Naive thymus-derived CD8-positive, alpha-beta T cell (primary cell): ENCODE data around the gene AP4S1. TPM values are rescaled to one million over a fixed set of nuclear protein-coding genes. Genes with fewer than 3 reads are reported as not detected.

ENCODE experiments used
- ATAC-seq, 2 donors: fragments of 150-1000 bp; cut with Tn5 transposase in 1 of 2; sonication (Bioruptor Pico), chemical (Tn5 transposase) in 1 of 2; 1 replicate in 1 of 2; 2 replicates in 1 of 2; pipeline ENCODE4 v1.10.0; 2021; ENCODE audit warnings: mild to moderate bottlenecking in 2 of 2, moderate library complexity in 2 of 2
- POLR2A ChIA-PET: fragments of 350-600 bp; sonication (Branson Sonifier 250); formaldehyde crosslinking; loops from one replicate; lab custom pipeline; 2021; ENCODE audit warnings: antibody characterized with exemption; lab: Charles Lee
- DNase-seq, 10 donors: peaks; one replicate each; pipeline versions ENCODE4 v3.0.0 to v3.0.0-alpha.2; 2020 to 2022
- H3K27ac Mint-ChIP-seq, 10 donors: one replicate each; pipeline ENCODE4 v1.8.0; 2020 to 2022; ENCODE audit warnings: mild to moderate bottlenecking in 10 of 10, mixed read lengths in 10 of 10, moderate library complexity in 4 of 10, inconsistent platforms in 1 of 10
- H3K27me3 Mint-ChIP-seq, 5 donors: one replicate each; pipeline ENCODE4 v1.8.0; 2021 to 2022; ENCODE audit warnings: mixed read lengths in 5 of 5
- H3K36me3 Mint-ChIP-seq, 3 donors: one replicate each; pipeline ENCODE4 v1.8.0; 2020 to 2022; ENCODE audit warnings: mixed read lengths in 3 of 3, mild to moderate bottlenecking in 2 of 3, inconsistent platforms in 1 of 3
- H3K4me1 Mint-ChIP-seq, 4 donors: one replicate each; pipeline ENCODE4 v1.8.0; 2021 to 2022; ENCODE audit warnings: mixed read lengths in 4 of 4
- H3K4me3 Mint-ChIP-seq, 10 donors: one replicate each; pipeline ENCODE4 v1.8.0; 2020 to 2022; ENCODE audit warnings: mild to moderate bottlenecking in 10 of 10, mixed read lengths in 10 of 10, moderate library complexity in 6 of 10, inconsistent platforms in 1 of 10
- H3K9me3 Mint-ChIP-seq, 9 donors: one replicate each; pipeline ENCODE4 v1.8.0; 2020 to 2022; ENCODE audit warnings: mixed read lengths in 9 of 9, mild to moderate bottlenecking in 3 of 9, inconsistent platforms in 1 of 9, moderate library complexity in 1 of 9
- polyA plus RNA-seq, 3 donors: library from polyadenylated mRNA; unstranded; fragments of 300-500 nt; fragmentation: Illumina TruSeq; gene quantifications; one replicate each; pipeline ENCODE4 v1.2.3, GENCODE V29; 2021
- total RNA-seq, 8 experiments: library from RNA in 2 of 8; stranded (reverse) in 2 of 8; gene quantifications; one replicate each; pipeline ENCODE4 v1.2.3 and lab custom pipeline; 2021 to 2026

The AP4S1 gene
- total and polyA plus RNA-seq, 5 experiments from 2014 or later = 6.1 to 22.2 (median 11.1) TPM

- POLR2A ChIA-PET = no interaction called here
- peaks cover 3 to 27% (median 11%) of the 10 kb centered on the region in 4 donors for H3K4me1 Mint-ChIP-seq
- no peak overlapping the region for H3K4me3 Mint-ChIP-seq
- no peaks in the 10 kb centered on the region for H3K27me3 Mint-ChIP-seq
- DNase-seq = no peak
- H3K27ac Mint-ChIP-seq = no peak overlapping the region
- no peak for ATAC-seq
- no peaks in the 10 kb centered on the region for H3K9me3 Mint-ChIP-seq
- H3K36me3 Mint-ChIP-seq = peaks cover 0 to 42% (median 17%) of the 10 kb centered on the region in 3 donors
Observed at GRCh38 chr14:31009836-31010574, 15.4 kb upstream of the AP4S1 start.

- Mint-ChIP-seq H3K36me3 (peaks cover 0 to 33% (median 15%) of the 10 kb centered on the region in 3 donors), H3K4me1 (peaks cover 7 to 35% (median 15%) of the 10 kb centered on the region in 4 donors), H3K27ac (no peak overlapping the region), H3K9me3 (no peaks in the 10 kb centered on the region), H3K4me3 (no peak overlapping the region), H3K27me3 (no peaks in the 10 kb centered on the region)
- DNase-seq (no peak), ATAC-seq (no peak)
- POLR2A ChIA-PET = no interaction called here
Observed at GRCh38 chr14:31010935-31011334, 14.5 kb upstream of the AP4S1 start.

- peak overlapping the region in 1 of 10 donors; percentile 37 for H3K27ac Mint-ChIP-seq
- no peaks in the 10 kb centered on the region for H3K27me3 Mint-ChIP-seq
- peaks cover 0 to 34% (median 12%) of the 10 kb centered on the region in 3 donors for H3K36me3 Mint-ChIP-seq
- POLR2A ChIA-PET = no interaction called here
- no peaks in the 10 kb centered on the region for H3K9me3 Mint-ChIP-seq
- no peak overlapping the region for H3K4me3 Mint-ChIP-seq
- no peak for ATAC-seq
- peaks cover 15 to 39% (median 18%) of the 10 kb centered on the region in 4 donors for H3K4me1 Mint-ChIP-seq
- no peak for DNase-seq
Observed at GRCh38 chr14:31013841-31014240, 11.6 kb upstream of the AP4S1 start.

GRCh38 chr14:31018057-31018645 is 7.3 kb upstream of the AP4S1 start:
- H3K27ac Mint-ChIP-seq = peak overlapping the region in 1 of 10 donors; percentile 43
- no peak for ATAC-seq

GRCh38 chr14:31020834-31021575 is 4.4 kb upstream of the AP4S1 start:
- H3K9me3 Mint-ChIP-seq = no peaks in the 10 kb centered on the region
- DNase-seq (no peak), ATAC-seq (no peak)
- H3K27ac Mint-ChIP-seq = peak overlapping the region in 4 of 10 donors; percentile 34 to 60 (median 40)
- peaks cover 30 to 50% (median 46%) of the 10 kb centered on the region in 4 donors for H3K4me1 Mint-ChIP-seq
- peaks cover 0 to 25% (median 0%) of the 10 kb centered on the region in 3 donors for H3K36me3 Mint-ChIP-seq
- POLR2A ChIA-PET = no interaction called here
- no peaks in the 10 kb centered on the region for H3K27me3 Mint-ChIP-seq
- peak overlapping the region in 2 of 10 donors; percentile 3 to 53 for H3K4me3 Mint-ChIP-seq

More at GRCh38 chr14:31018057-31018645, 7.3 kb upstream of the AP4S1 start:
- H3K36me3 Mint-ChIP-seq = peaks cover 0 to 28% (median 2%) of the 10 kb centered on the region in 3 donors
- no peaks in the 10 kb centered on the region for H3K9me3 Mint-ChIP-seq
- H3K4me1 Mint-ChIP-seq = peaks cover 22 to 47% (median 34%) of the 10 kb centered on the region in 4 donors
- POLR2A ChIA-PET = interaction anchor here (1.2 kb wide), 1 partner anchor 8 kb away, joined by 4 read pairs; the partner anchor contains the start of gene STRN3
- H3K27me3 Mint-ChIP-seq = no peaks in the 10 kb centered on the region
- no peak overlapping the region for H3K4me3 Mint-ChIP-seq
- no peak for DNase-seq

GRCh38 chr14:31021576-31021949 is 3.9 kb upstream of the AP4S1 start:
- DNase-seq = no peak
- ATAC-seq = no peak
- H3K9me3 Mint-ChIP-seq = no peaks in the 10 kb centered on the region
- peak overlapping the region in 3 of 10 donors; percentile 1 to 60 (median 52) for H3K27ac Mint-ChIP-seq
- H3K36me3 Mint-ChIP-seq = peaks cover 0 to 23% (median 0%) of the 10 kb centered on the region in 3 donors
- POLR2A ChIA-PET = interaction anchor here (1.6 kb wide), 1 partner anchor 186 kb away, joined by 5 read pairs; the partner anchor contains the start of gene HECTD1
- peaks cover 26 to 48% (median 43%) of the 10 kb centered on the region in 4 donors for H3K4me1 Mint-ChIP-seq
- H3K27me3 Mint-ChIP-seq = no peaks in the 10 kb centered on the region
- peak overlapping the region in 2 of 10 donors; percentile 48 to 53 for H3K4me3 Mint-ChIP-seq

- Mint-ChIP-seq H3K4me1 (peaks cover 32 to 57% (median 50%) of the 10 kb centered on the region in 4 donors), H3K36me3 (peaks cover 0 to 20% (median 0%) of the 10 kb centered on the region in 3 donors), H3K9me3 (no peaks in the 10 kb centered on the region), H3K4me3 (no peak overlapping the region), H3K27me3 (no peaks in the 10 kb centered on the region), H3K27ac (peak overlapping the region in 4 of 10 donors; percentile 9 to 71 (median 46))
- POLR2A ChIA-PET = interaction anchor here (1.6 kb wide), 1 partner anchor 185 kb away, joined by 5 read pairs; the partner anchor contains the start of gene HECTD1
- ATAC-seq (no peak), DNase-seq (no peak)
Observed at GRCh38 chr14:31022386-31022785, 3.1 kb upstream of the AP4S1 start.

- ATAC-seq = no peak
- no peaks in the 10 kb centered on the region for H3K27me3 Mint-ChIP-seq
- H3K4me1 Mint-ChIP-seq = peaks cover 32 to 54% (median 51%) of the 10 kb centered on the region in 4 donors
- no peak for DNase-seq
- peaks cover 0 to 14% (median 0%) of the 10 kb centered on the region in 3 donors for H3K36me3 Mint-ChIP-seq
- POLR2A ChIA-PET = interaction anchor here (5.4 kb wide), 1 partner anchor 184 kb away, joined by 59 read pairs; the partner anchor contains the start of gene HECTD1
- no peaks in the 10 kb centered on the region for H3K9me3 Mint-ChIP-seq
- peak overlapping the region in 9 of 10 donors; percentile 26 to 94 (median 64) for H3K4me3 Mint-ChIP-seq
- peak overlapping the region in 8 of 10 donors; percentile 29 to 90 (median 68) for H3K27ac Mint-ChIP-seq
Observed at GRCh38 chr14:31024010-31024480, 1.4 kb upstream of the AP4S1 start.

GRCh38 chr14:31024577-31025366 is 677 bp upstream of the AP4S1 start:
- ATAC-seq = no peak

GRCh38 chr14:31026077-31026449 is 614 bp downstream of the AP4S1 start, which contains the start of gene STRN3:
STRN3 (minus strand) TSS chr14:31026379; CDS start chr14:31026185, 194 bp downstream.
- no peaks in the 10 kb centered on the region for H3K27me3 Mint-ChIP-seq
- peak within 1 kb of the TSS; percentile 89 to 99 (median 96) for H3K4me3 Mint-ChIP-seq
- H3K9me3 Mint-ChIP-seq = no peaks in the 10 kb centered on the region
- H3K36me3 Mint-ChIP-seq = peaks cover 0 to 10% (median 0%) of the 10 kb centered on the region in 3 donors
- POLR2A ChIA-PET = interaction anchor here (0.7 to 5.4 kb wide), 11 partner anchors 8 to 1051 kb away, joined by 3 to 59 read pairs (median 3); partner anchors contain the start of genes ARHGAP5, DTD2, HEATR5A and HECTD1
- H3K27ac Mint-ChIP-seq = peak within 1 kb of the TSS; percentile 91 to 98 (median 95)
- peaks cover 39 to 62% (median 57%) of the 10 kb centered on the region in 4 donors for H3K4me1 Mint-ChIP-seq
- no peak for DNase-seq
- ATAC-seq = peak in 1 of 2 donors; percentile 31

More at GRCh38 chr14:31024577-31025366, 677 bp upstream of the AP4S1 start:
- H3K9me3 Mint-ChIP-seq = no peaks in the 10 kb centered on the region
- H3K36me3 Mint-ChIP-seq = peaks cover 0 to 14% (median 0%) of the 10 kb centered on the region in 3 donors
- POLR2A ChIA-PET = interaction anchor here (0.6 to 5.4 kb wide), 4 partner anchors 40 to 1915 kb away, joined by 3 to 59 read pairs (median 8); partner anchors contain the start of genes HEATR5A and HECTD1
- H3K27ac Mint-ChIP-seq = peak overlapping the region; percentile 85 to 97 (median 90)
- H3K4me1 Mint-ChIP-seq = peaks cover 33 to 58% (median 55%) of the 10 kb centered on the region in 4 donors
- peak overlapping the region; percentile 89 to 99 (median 92) for H3K4me3 Mint-ChIP-seq
- no peak for DNase-seq
- H3K27me3 Mint-ChIP-seq = no peaks in the 10 kb centered on the region
